IMR-90 (cell line): Measurements from ENCODE around the gene CGA. TPM values are rescaled to one million over a fixed set of nuclear protein-coding genes. Genes with fewer than 3 reads are reported as not detected.

Source experiments
- ATAC-seq: fragments of 200-7000 bp; cut with Tn5 transposase; 2 replicates; pipeline ENCODE4 v1.9.1; 2020; ENCODE audit warnings: low read depth, mild to moderate bottlenecking, moderate library complexity
- BruUV-seq: library from RNA; stranded (reverse); fragments of 400-500 nt; replicated peaks from 2 replicates; lab custom pipeline; 2021; lab: Mats Ljungman, UMichigan
- CTCF ChIA-PET: fragments of 300-600 bp; formaldehyde crosslinking; extraction: SDS; loops from one replicate; lab custom pipeline; 2021; ENCODE audit warnings: antibody characterized with exemption; lab: Yijun Ruan, JAX
- POLR2A ChIA-PET: fragments of 300-600 bp; sonication (Branson Sonifier 250); formaldehyde crosslinking; loops from one replicate; lab custom pipeline; 2022; ENCODE audit warnings: antibody characterized with exemption; ENCODE audit not compliant: unreplicated experiment; lab: Charles Lee
- DNase-seq: peaks from one replicate; pipeline ENCODE4 v3.0.0; 2013
- H2AFZ ChIP-seq: replicated peaks from 2 replicates; pipeline ENCODE3; 2013; ENCODE audit warnings: low read length, mild to moderate bottlenecking; ENCODE audit not compliant: poor library complexity
- H2AK5ac ChIP-seq: 2 replicates; pipeline ENCODE4 v1.6.1; 2013; ENCODE audit warnings: low read depth, low read length, inconsistent platforms
- H2AK9ac ChIP-seq: replicated peaks from 2 replicates; pipeline ENCODE3; 2013; ENCODE audit warnings: mild to moderate bottlenecking, low read depth, low read length, moderate library complexity; ENCODE audit not compliant: poor library complexity
- H2BK120ac ChIP-seq: 2 replicates; pipeline ENCODE4 v1.6.1; 2013; ENCODE audit warnings: low read depth, low read length, inconsistent platforms
- H2BK15ac ChIP-seq: 3 replicates; pipeline ENCODE4 v1.6.1; 2013; ENCODE audit warnings: low read depth, low read length, inconsistent platforms
- H2BK20ac ChIP-seq: 2 replicates; pipeline ENCODE4 v1.6.1; 2013; ENCODE audit warnings: low read depth, mild to moderate bottlenecking, inconsistent platforms, low read length, moderate library complexity
- H2BK5ac ChIP-seq: 2 replicates; pipeline ENCODE4 v1.6.1; 2013; ENCODE audit warnings: mild to moderate bottlenecking, low read depth, low read length, inconsistent platforms; ENCODE audit not compliant: poor library complexity, severe bottlenecking
- H3K14ac ChIP-seq: replicated peaks from 2 replicates; pipeline ENCODE4 v1.6.1; 2013; ENCODE audit warnings: low read depth, low read length, inconsistent platforms
- H3K18ac ChIP-seq: 2 replicates; pipeline ENCODE4 v1.6.1; 2013; ENCODE audit warnings: low read depth, low read length, control low read depth
- H3K23ac ChIP-seq: 2 replicates; pipeline ENCODE4 v1.6.1; 2013; ENCODE audit warnings: low read depth, low read length, inconsistent platforms
- H3K27ac ChIP-seq: 2 replicates; pipeline ENCODE4 v1.5.1; 2013; ENCODE audit warnings: mild to moderate bottlenecking, control low read depth, low read length; ENCODE audit not compliant: insufficient read depth
- H3K27me3 ChIP-seq: 2 replicates; pipeline ENCODE4 v1.6.1; 2013; ENCODE audit warnings: low read length; ENCODE audit not compliant: control insufficient read depth, insufficient read depth
- H3K36me3 ChIP-seq: 2 replicates; pipeline ENCODE4 v1.6.1; 2013; ENCODE audit warnings: low read length, mixed read lengths; ENCODE audit not compliant: control insufficient read depth, insufficient read depth
- H3K4ac ChIP-seq: 2 replicates; pipeline ENCODE4 v1.6.1; 2013; ENCODE audit warnings: low read depth, low read length, inconsistent platforms
- H3K4me1 ChIP-seq: 2 replicates; pipeline ENCODE4 v1.6.1; 2013; ENCODE audit warnings: low read length, mixed read lengths; ENCODE audit not compliant: control insufficient read depth, insufficient read depth
- H3K4me2 ChIP-seq: 2 replicates; pipeline ENCODE4 v1.6.1; 2013; ENCODE audit warnings: low read depth, mild to moderate bottlenecking, control low read depth, low read length, moderate library complexity
- H3K4me3 ChIP-seq: 2 replicates; pipeline ENCODE4 v1.5.1; 2013; ENCODE audit warnings: low read depth, mild to moderate bottlenecking, control low read depth, low read length, moderate library complexity; ENCODE audit not compliant: insufficient read depth
- H3K56ac ChIP-seq: 2 replicates; pipeline ENCODE4 v1.6.1; 2013; ENCODE audit warnings: low read length, inconsistent platforms; ENCODE audit not compliant: insufficient read depth; ENCODE audit errors: extremely low read depth
- H3K79me1 ChIP-seq, 2 experiments: 2 replicates each; pipeline ENCODE4 v1.6.1; 2013; ENCODE audit warnings: low read length in 2 of 2, inconsistent platforms in 1 of 2, low read depth in 1 of 2
- H3K9ac ChIP-seq: 2 replicates; pipeline ENCODE4 v1.6.1; 2013; ENCODE audit warnings: low read depth, low read length, control low read depth
- H3K9me1 ChIP-seq: 2 replicates; pipeline ENCODE4 v1.6.1; 2013; ENCODE audit warnings: low read length, inconsistent platforms; ENCODE audit not compliant: insufficient read depth
- H3K9me3 ChIP-seq: 2 replicates; pipeline ENCODE4 v1.6.1; 2013; ENCODE audit warnings: low read length; ENCODE audit not compliant: control insufficient read depth, insufficient read depth
- H4K20me1 ChIP-seq: 2 replicates; pipeline ENCODE4 v1.6.1; 2013; ENCODE audit warnings: low read length, inconsistent platforms; ENCODE audit not compliant: insufficient read depth
- H4K5ac ChIP-seq: 2 replicates; pipeline ENCODE4 v1.6.1; 2013; ENCODE audit warnings: mild to moderate bottlenecking, low read depth, low read length, control low read depth
- H4K8ac ChIP-seq, 2 experiments: 2 replicates each; pipeline ENCODE4 v1.6.1; 2013; ENCODE audit warnings: low read depth in 2 of 2, low read length in 2 of 2, control low read depth in 1 of 2, inconsistent platforms in 1 of 2
- H4K91ac ChIP-seq: 2 replicates; pipeline ENCODE4 v1.6.1; 2013; ENCODE audit warnings: low read depth, low read length, inconsistent platforms; ENCODE audit not compliant: insufficient read depth
- BHLHE40 ChIP-seq: fragments of 150-350 bp; IDR thresholded peaks from 2 replicates; pipeline ENCODE4 v1.6.1; 2016; ENCODE audit warnings: mild to moderate bottlenecking, low read depth, low read length
- CEBPB ChIP-seq: IDR thresholded peaks from 2 replicates; pipeline ENCODE4 v1.6.1; 2012; ENCODE audit warnings: low read depth, low read length, improper control_type of control experiment
- RFX5 ChIP-seq: IDR thresholded peaks from 2 replicates; pipeline ENCODE4 v1.8.0; 2012; ENCODE audit warnings: low read depth, mild to moderate bottlenecking, low read length, moderate library complexity
- SMC3 ChIP-seq: fragments of 150-350 bp; IDR thresholded peaks from 2 replicates; pipeline ENCODE4 v1.6.1; 2016; ENCODE audit warnings: low read depth, mild to moderate bottlenecking, antibody characterized with exemption, low read length, moderate library complexity
- WGBS, 2 experiments: methylation state at CpG; one replicate each; pipeline versions ENCODE4 v1.1.5 to v1.1.7; 2013; ENCODE audit warnings: missing lambda C conversion rate in 2 of 2; ENCODE audit not compliant: insufficient read length in 1 of 2; ENCODE audit errors: extremely low coverage in 2 of 2; 5-methylcytosine and 5-hydroxymethylcytosine counted together
- dilution Hi-C: fragments of 300-500 bp; cut with HindIII; formaldehyde crosslinking; loops from one replicate; pipeline ENCODE4 v1.14.3; 2018; ENCODE audit warnings: low sequenced_read_pairs; ENCODE audit not compliant: unreplicated experiment
- in situ Hi-C: fragments of 300-500 bp; cut with MboI; formaldehyde crosslinking; loops from 3 replicates; pipeline ENCODE4 v1.14.3; 2019; ENCODE audit warnings: low sequenced_read_pairs, inconsistent platforms, mixed read lengths
- intact Hi-C: fragments of 100-400 bp; cut with micrococcal nuclease; formaldehyde crosslinking; loops from 2 replicates; pipeline ENCODE4 v1.10.0; 2022
- polyA plus RNA-seq, 3 experiments: library from polyadenylated mRNA; depleted of rRNA; stranded (reverse); fragments of >200 nt; gene quantifications; 2 replicates each; pipeline ENCODE4 v1.2.3, GENCODE V29; 2012; ENCODE audit warnings: low replicate concordance in 1 of 3
- total RNA-seq: library from RNA; depleted of rRNA; stranded (reverse); fragments of >200 nt; gene quantifications from 2 replicates; pipeline ENCODE4 v1.2.3, GENCODE V29; 2012
- TF ChIP-seq, protein P1 (sequence below): fragments of 150-350 bp; IDR thresholded peaks from 2 replicates; pipeline ENCODE4 v1.6.1; 2017; ENCODE audit warnings: mild to moderate bottlenecking, antibody characterized with exemption, low read length, low read depth

Gene CGA
- total and polyA plus RNA-seq, 2 of the 4 experiments (the other 2 are of a cell fraction), result 0.15 TPM; not detected in 1

DNA sequence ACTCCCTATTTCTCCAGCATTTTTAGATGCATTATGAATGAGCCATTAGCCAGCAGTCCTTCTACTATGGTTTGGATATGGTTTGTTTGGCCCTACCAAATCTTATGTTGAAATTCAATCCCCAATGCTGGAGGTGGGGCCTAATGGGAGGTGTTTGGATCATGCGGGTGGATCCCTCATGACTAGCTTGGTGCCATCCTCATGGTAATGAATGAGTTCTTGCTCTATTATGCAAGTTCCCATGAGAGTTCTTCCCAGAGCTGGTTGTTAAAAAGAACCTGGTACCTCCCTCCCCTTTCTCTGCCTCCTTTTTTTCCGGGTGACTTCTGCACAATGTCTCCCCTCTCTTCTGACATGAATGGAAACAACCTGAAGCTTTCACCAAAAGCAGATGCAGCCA is 6.2 kb upstream of the CGA start:
- no peak overlapping the region for H4K8ac ChIP-seq
- no peaks in the 10 kb centered on the region for H3K36me3 ChIP-seq
- H3K9ac ChIP-seq, result no peak overlapping the region
- no peak overlapping the region for H2AK9ac ChIP-seq
- WGBS, 2 experiments, result 75% methylated on average over 2 of the region's 2 CpGs; no CpG with 5 or more reads in 1 of the 2 experiments
- BruUV-seq, result no TSS peak
- no peak overlapping the region for H2BK120ac ChIP-seq
- no peak overlapping the region for H3K56ac ChIP-seq
- TF ChIP-seq BHLHE40, result no peak
- TF ChIP-seq CEBPB, result no peak
- TF ChIP-seq RFX5, result no peak
- TF ChIP-seq SMC3, result no peak
- TF ChIP-seq, protein P1, sequence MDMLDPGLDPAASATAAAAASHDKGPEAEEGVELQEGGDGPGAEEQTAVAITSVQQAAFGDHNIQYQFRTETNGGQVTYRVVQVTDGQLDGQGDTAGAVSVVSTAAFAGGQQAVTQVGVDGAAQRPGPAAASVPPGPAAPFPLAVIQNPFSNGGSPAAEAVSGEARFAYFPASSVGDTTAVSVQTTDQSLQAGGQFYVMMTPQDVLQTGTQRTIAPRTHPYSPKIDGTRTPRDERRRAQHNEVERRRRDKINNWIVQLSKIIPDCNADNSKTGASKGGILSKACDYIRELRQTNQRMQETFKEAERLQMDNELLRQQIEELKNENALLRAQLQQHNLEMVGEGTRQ, result no peak
- H3K18ac ChIP-seq, result no peak overlapping the region
- no peak overlapping the region for H3K4ac ChIP-seq
- no peak overlapping the region for H3K27ac ChIP-seq
- H4K5ac ChIP-seq, result no peak overlapping the region
- H2AFZ ChIP-seq, result no peak overlapping the region
- dilution Hi-C loops (no loop called here), intact Hi-C loops (no loop called here), in situ Hi-C loops (no loop called here)
- H3K14ac ChIP-seq, result no peak overlapping the region
- H2BK15ac ChIP-seq, result no peak overlapping the region
- DNase-seq (no peak), ATAC-seq (no peak)
- no peak overlapping the region for H2BK20ac ChIP-seq
- CTCF ChIA-PET, result interaction anchor here (2.6 kb wide), 1 partner anchor 22 kb away, joined by 10 read pairs; no protein-coding TSS in a partner anchor
- H3K9me3 ChIP-seq, result no peaks in the 10 kb centered on the region
- no peaks in the 10 kb centered on the region for H4K20me1 ChIP-seq
- H2BK5ac ChIP-seq, result no peak overlapping the region
- H2AK5ac ChIP-seq, result no peak overlapping the region
- H3K4me3 ChIP-seq, result no peak overlapping the region
- no peaks in the 10 kb centered on the region for H3K79me1 ChIP-seq
- peaks cover 2% of the 10 kb centered on the region; the same call in 1 of the 2 replicates for H3K4me1 ChIP-seq
- no peak overlapping the region for H4K91ac ChIP-seq
- no peaks in the 10 kb centered on the region for H3K9me1 ChIP-seq
- no peak overlapping the region for H3K4me2 ChIP-seq
- no peaks in the 10 kb centered on the region for H3K27me3 ChIP-seq
- POLR2A ChIA-PET, result no interaction called here
- no peak overlapping the region for H3K23ac ChIP-seq
